Occipital lobe (tissue), 2 donors: Measurements from ENCODE around the gene ALX4. TPM values are rescaled to one million over a fixed set of nuclear protein-coding genes. Genes with fewer than 3 reads are reported as not detected.

Experiments used
- DNase-seq: peaks from one replicate; lab custom pipeline; 2025; lab: John Stamatoyannopoulos, UW
- total RNA-seq: library from RNA; depleted of rRNA; stranded (reverse); fragments of >200 nt; gene quantifications from one replicate; pipeline ENCODE4 v1.2.3, GENCODE V29; 2014

ALX4 gene
- total RNA-seq, 1 donor from 2014 or later, result 1.1 TPM

DNA sequence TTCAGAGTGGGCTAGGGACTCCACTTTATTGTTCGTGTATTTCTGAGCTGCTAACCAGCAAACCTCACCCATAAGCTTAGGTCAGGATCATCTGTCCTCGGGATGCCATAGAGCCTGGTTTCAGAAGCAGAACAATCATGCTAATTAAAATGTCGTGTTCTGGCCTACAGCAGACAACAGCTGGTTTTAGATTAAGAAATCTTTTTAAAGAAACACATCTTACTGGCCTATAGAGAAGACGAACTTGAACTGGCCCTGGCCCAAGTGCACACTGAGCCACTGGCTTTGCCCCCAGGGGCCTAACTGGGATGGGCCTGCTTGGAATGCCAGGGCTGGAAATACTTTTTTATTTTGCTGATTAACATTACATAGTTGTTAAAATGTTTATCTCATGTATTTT lies 63.2 kb downstream of the ALX4 start:
- no peak for DNase-seq

- no peak for DNase-seq
These were observed 65.2 kb downstream of the ALX4 start for GRCh38 chr11:44244639-44245310.

- no peak for DNase-seq
These were observed 66.2 kb downstream of the ALX4 start for GRCh38 chr11:44243595-44244343.

DNA sequence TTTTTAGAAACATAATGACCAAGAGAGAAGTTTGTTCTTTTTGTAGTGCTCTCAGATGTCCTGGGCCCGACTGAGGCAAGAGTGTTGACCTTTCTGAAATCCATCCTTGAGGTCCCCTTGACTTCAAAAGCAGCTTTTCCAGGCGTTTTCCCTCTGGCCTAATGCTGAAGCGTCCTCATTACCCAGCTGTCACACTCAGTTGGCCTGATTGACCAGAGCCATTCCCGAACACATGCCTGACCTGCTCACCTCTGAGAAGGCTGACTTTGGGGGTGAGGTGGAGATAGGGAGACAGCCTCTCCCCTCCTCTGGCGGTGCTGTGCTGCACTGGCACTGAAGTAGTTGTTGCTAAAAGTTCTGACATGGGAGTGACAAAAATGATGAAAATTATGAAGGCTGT lies 66.9 kb downstream of the ALX4 start:
- no peak for DNase-seq

DNA sequence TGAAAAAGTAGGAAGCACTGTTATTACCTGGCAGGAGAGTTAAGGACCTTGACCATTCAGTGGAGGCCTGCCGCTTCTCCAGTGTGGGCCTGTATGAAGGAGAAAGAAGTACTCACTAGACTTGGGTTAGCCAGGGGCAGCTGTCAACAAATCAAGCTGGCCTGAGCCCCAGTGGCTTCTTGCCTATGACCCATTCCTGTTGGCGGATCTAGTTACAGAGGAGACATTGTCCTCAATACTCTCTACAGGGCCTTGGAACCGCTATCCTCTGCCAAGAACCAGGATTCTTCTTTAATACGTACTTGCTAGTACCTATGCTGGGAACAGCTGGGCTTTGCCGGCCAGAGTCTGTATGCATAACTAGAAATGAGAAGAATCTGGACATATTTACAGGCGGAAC lies 68.1 kb downstream of the ALX4 start:
- no peak for DNase-seq

- DNase-seq, result no peak
These were observed 72.8 kb downstream of the ALX4 start for GRCh38 chr11:44237156-44237555.

DNA sequence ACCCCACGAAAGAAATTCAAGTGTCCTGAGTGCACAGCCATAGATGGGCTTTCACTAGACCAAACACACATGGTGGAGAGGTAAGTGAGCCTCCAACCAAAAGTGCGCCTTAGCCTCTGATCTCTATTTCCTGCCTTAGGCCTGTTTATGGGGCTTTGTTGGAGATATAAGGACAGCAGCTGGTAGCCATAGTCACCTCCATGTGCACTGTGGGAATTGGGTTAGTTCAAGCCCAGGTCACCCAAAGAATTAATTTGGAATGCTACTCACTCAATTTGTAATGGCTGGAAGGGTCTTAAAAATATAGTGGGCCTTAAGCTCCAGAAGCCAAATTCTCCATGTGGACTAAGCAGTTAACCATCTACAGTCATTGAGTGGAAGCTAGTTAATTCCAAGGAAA lies 73.6 kb downstream of the ALX4 start:
- DNase-seq, result no peak

DNA sequence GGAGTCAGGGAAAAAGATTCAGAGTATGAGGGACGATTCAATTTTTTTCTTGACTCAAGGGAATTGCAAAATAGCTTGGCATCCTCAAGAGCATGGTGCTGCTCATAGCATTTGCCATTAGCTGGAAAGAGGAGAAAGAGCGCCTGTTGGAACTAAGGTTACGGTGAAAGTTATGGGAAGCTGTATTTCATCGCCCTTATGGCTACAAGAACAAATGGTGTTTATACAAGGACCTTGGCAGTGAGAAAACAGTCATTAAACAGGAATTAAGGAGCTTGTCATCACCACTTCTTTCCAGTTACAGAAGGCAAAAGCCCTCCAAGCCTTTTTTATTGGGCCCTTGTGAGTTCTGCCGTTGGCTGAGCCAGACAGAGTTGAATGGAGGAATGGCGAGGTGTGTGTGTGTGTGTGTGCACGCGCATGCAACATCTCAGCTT lies 74.2 kb downstream of the ALX4 start:
- no peak for DNase-seq

DNA sequence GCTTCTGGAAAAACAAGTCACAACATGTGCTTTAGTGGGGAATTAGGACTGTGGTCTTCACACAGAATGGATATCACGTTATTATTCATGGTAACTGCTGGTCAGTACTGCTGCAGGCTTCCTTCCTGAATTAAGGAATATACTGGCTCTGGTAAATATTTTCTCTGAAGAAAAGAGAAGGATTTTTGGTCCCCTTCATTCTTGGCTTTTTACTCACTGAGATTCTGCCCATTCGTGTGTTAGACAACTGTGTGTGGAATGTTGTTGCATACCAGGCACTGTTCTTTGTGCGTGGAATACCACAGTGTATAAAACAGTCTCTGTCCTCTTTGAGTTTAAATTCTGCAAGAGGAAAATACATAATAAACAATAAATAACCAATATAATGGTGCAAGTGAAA lies 80.3 kb downstream of the ALX4 start:
- DNase-seq, result no peak

DNA sequence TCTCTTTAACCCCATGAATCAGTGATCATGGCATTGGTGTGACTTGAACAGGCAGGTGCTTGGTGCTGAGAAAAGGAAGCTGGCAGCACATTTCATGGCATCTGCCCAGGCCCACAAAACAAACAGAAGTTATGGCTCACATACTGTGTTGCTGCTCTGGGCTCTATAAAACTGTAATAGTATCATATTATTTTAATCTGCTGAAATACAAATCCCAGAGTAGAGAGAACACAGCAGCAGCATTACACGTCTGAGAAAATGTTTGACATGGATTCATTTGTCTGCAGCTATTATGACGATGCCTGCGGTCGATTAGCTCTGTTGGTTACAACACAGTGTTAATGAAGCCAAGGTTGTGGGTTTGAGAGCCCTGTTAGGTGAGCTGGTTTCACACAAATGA lies 80.8 kb downstream of the ALX4 start:
- no peak for DNase-seq

- DNase-seq, result no peak
These were observed 81.6 kb downstream of the ALX4 start for GRCh38 chr11:44228379-44228778.

- no peak for DNase-seq
These were observed 83.0 kb downstream of the ALX4 start for GRCh38 chr11:44226945-44227344.

DNA sequence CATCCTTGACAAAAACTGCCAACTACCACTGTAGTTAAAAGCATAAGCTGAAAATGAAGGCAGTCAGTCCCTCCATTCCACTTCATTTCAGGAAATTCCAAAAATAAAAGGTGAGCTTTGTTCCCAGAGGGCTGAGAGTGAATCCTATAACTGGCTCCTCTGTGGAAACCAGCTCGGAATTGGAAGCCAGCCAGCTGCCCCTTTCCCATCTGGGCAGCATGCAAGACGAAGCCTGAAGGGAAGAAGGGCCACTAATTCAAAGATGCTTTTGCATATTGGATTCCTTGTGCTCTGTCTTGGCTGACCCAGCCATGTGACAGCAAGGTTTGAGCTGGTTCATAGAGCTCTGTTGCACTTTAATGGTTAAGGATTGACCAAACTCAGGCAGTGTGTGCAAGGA lies 83.4 kb downstream of the ALX4 start:
- no peak for DNase-seq

DNA sequence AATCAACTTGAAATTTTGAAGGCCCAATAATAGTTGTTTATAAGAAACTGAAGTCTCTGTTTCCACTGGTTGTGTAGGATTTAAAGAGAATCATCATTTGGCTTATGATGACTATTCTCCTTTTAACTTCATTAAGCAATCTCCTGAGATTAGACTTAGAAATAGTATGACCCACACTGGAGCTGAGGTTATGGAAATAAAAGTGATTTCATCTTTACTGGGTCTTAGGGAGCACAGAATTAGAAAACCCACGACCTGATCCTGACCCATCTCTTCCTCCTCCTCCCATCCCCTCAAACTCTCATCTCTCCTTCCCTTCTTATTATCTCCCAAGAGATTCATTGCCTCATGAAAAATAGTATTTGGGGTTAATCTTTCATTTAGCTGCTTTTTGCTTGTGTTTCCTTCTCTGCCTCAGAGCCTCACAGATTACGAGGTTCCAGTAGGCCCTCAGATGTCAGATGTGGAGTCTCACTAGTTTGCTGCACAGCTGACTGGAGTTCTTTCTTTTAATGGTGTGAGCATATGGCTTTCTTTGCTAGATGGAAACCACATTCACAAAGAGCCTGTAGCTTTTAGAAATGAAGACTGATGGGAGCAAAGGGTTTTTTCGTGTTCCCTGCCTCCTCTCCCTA lies 85.0 kb downstream of the ALX4 start:
- no peak for DNase-seq

- DNase-seq, result no peak
These were observed 86.7 kb downstream of the ALX4 start for GRCh38 chr11:44223238-44223637.

DNA sequence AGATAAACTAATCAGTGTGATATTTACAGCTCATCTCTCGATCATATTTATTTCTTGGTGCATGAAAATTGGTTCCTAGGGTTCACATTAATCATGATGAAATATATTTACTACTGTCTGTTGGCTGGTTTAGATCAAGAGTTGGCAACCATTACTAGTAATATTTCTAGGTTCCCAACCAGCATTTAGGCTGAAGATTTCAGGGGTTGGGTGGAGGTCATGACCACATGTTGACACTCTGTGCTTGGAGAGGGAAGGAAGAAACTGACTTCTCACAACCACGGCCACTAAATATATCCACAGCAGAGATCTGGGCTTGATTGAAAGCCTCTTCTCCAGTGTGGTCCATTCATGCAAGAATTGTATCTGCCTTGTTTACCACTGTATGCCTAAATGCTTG lies 87.9 kb downstream of the ALX4 start:
- no peak for DNase-seq

DNA sequence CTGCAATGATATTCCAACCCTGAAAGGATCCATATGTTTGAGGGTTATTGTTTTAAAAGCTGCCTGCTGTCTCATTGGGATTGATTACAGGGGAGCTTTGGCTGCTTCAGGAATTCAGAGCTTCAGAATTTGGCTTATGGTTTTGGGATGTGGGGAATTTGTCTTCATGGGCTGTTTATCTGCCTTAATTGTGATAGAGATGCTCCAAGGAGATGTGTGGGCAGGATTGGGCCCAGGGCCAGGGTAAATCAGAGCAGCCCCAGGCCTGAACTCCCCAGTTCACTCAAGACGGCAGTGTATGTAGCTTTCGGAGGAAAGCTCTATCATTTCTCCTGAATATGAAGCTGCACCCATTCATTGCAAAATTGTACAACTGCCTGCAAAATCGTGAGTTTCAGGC lies 88.5 kb downstream of the ALX4 start:
- no peak for DNase-seq

DNA sequence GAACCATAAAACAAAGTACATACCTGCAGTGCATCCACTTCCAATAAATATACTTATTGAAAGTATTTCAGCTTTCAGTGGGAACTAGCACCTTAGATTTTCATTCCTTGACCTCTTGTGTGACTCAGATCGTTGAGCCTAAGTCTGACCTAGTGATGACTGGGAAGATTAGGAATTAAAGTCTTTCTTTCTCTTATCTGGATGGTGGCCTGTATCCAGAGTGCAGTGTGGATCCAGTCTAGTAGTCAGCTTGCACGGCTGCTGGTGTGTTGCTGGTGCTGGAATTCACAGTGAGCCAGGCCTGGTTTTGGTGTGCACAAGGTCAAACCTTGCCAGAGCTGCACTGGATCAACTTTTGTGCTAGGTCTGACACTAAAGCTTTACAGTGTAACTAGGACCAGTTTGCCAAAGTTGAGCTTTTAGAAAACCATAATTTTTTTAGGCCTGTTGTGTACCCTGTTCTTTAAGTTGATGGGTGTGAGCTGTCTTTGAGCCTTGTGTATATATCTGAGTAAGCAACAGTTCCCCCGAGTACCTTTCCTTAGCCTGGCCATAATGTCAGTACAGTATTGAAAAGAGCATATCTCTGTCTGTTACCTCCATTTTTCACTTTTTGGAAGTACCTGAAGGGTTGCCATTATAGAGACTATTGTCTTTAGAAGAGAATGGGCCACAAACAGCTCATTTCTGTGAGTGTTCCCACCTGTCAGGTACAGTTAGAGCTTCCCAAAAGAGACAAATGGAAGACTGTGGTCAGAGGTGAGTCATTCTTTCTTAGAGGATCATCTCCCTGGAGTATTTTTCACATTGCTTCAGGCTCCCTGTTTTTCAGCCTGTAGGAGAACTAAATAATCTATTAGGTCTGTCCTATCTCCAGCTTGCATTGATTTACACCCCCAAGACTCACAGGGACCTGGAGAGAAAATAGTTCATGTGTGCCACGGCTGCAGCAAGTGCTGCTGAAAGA lies 89.8 kb downstream of the ALX4 start:
- no peak for DNase-seq

- DNase-seq, result no peak
These were observed 92.5 kb downstream of the ALX4 start for GRCh38 chr11:44217432-44217831.

DNA sequence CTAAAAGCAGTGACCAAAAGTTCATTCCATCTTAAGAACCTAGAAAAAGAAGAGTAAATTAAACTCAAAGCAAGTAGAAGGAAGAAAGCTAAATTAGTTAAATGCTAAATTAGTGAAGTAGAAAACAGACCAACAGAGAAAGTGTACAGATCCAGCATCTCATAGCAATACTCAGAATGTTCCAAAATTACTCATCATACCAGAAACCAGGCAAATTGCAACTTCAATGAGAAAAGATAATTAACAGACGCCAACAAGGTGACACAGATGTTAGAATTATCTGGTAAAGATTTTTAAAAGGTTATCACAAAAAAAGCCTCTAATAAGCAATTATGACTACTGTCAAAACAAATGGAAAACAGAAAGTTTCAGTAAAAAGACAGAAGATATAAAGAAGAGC lies 96.8 kb downstream of the ALX4 start:
- no peak for DNase-seq

DNA sequence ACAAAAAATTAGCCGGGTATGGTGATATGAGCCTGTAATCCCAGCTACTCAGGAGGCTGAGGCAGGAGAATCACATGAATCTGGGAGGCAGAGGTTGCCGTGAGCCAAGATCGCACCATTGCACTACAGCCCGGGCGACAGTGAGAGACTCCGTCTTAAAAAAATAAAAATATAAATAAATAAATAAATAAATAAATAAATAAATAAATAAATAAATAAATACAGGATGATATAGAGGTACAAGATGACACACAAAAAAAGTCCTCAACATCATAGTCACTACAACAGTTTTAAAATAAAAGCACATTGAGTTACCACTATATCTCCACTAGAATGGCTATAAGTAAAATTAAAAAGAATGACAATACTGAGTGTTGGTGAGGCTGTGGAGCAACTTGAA lies 97.8 kb downstream of the ALX4 start:
- no peak for DNase-seq
